ENCODE results near the gene TCF4.

GRCh38 chr18:55221622-55222021 lies 366.4 kb downstream of the TCF4 start:
- no peak for TF ChIP-seq CTCF (conservative IDR thresholded peaks at IDR 0.05; ENCODE audit: low read depth, low read length)
- no peak for TF ChIP-seq EZH2 (IDR thresholded peaks at IDR 0.05; ENCODE audit: borderline replicate concordance, low read depth, low read length, poor library complexity, severe bottlenecking)

Data from A673 (cell line).